Neuronal stem cell (in vitro differentiated cells): ENCODE measurements around the gene EXOC1L.

ENCODE experiments used
- DNase-seq: peaks from one replicate; pipeline ENCODE4 v3.0.0-alpha.2; 2013; ENCODE audit warnings: low spot score
- H2AFZ ChIP-seq: one replicate; pipeline ENCODE4 v1.6.1; 2013; ENCODE audit warnings: mild to moderate bottlenecking, low read length, inconsistent platforms
- H2AK5ac ChIP-seq: 2 replicates; pipeline ENCODE4 v1.6.1; 2013; ENCODE audit warnings: low read depth, mild to moderate bottlenecking, inconsistent platforms, low read length, moderate library complexity, mixed read lengths
- H2BK120ac ChIP-seq: 2 replicates; pipeline ENCODE4 v1.6.1; 2013; ENCODE audit warnings: low read depth, mild to moderate bottlenecking, inconsistent platforms, low read length, moderate library complexity, mixed read lengths
- H2BK12ac ChIP-seq: one replicate; pipeline ENCODE4 v1.6.1; 2013; ENCODE audit warnings: low read length, inconsistent platforms
- H2BK15ac ChIP-seq: 2 replicates; pipeline ENCODE4 v1.6.1; 2013; ENCODE audit warnings: mild to moderate bottlenecking, low read length, inconsistent platforms, mixed read lengths
- H2BK5ac ChIP-seq: one replicate; pipeline ENCODE4 v1.6.1; 2013; ENCODE audit warnings: inconsistent platforms, mild to moderate bottlenecking, low read length, moderate library complexity
- H3K14ac ChIP-seq: one replicate; pipeline ENCODE4 v1.6.1; 2013; ENCODE audit warnings: low read length, inconsistent platforms
- H3K18ac ChIP-seq: 2 replicates; pipeline ENCODE4 v1.6.1; 2013; ENCODE audit warnings: low read length, inconsistent platforms
- H3K23ac ChIP-seq: 2 replicates; pipeline ENCODE4 v1.6.1; 2013; ENCODE audit warnings: low read depth, mild to moderate bottlenecking, mixed read lengths, low read length, inconsistent platforms; ENCODE audit not compliant: poor library complexity
- H3K27ac ChIP-seq: replicated peaks from 3 replicates; pipeline ENCODE4 v1.5.1; 2013; ENCODE audit warnings: low read length, inconsistent platforms
- H3K27me3 ChIP-seq, 3 experiments: 2 replicates each; pipeline ENCODE4 v1.6.1; 2013; ENCODE audit warnings: low read length in 3 of 3, mild to moderate bottlenecking in 2 of 3, inconsistent platforms in 1 of 3, low read depth in 1 of 3, mixed read lengths in 1 of 3, moderate library complexity in 1 of 3; ENCODE audit not compliant: control insufficient read depth in 3 of 3, insufficient read depth in 3 of 3
- H3K36me3 ChIP-seq, 2 donors: replicated peaks in 1 of 2; 2 replicates each; pipeline ENCODE4 v1.6.1; 2013; ENCODE audit warnings: low read length in 2 of 2; ENCODE audit not compliant: control insufficient read depth in 2 of 2, insufficient read depth in 2 of 2
- H3K4ac ChIP-seq: 2 replicates; pipeline ENCODE4 v1.6.1; 2013; ENCODE audit warnings: inconsistent platforms, mild to moderate bottlenecking, low read length, moderate library complexity
- H3K4me1 ChIP-seq, 2 donors: 1 replicate in 1 of 2; 2 replicates in 1 of 2; pipeline ENCODE4 v1.6.1; 2013; ENCODE audit warnings: low read length in 2 of 2, low read depth in 1 of 2; ENCODE audit not compliant: control insufficient read depth in 2 of 2, insufficient read depth in 1 of 2
- H3K4me2 ChIP-seq: one replicate; pipeline ENCODE4 v1.6.1; 2013; ENCODE audit warnings: mild to moderate bottlenecking, low read length, inconsistent platforms; ENCODE audit not compliant: insufficient read depth, poor library complexity, severe bottlenecking
- H3K4me3 ChIP-seq, 2 donors: 2 replicates each; pipeline ENCODE4 v1.5.1; 2013; ENCODE audit warnings: low read length in 2 of 2, mild to moderate bottlenecking in 2 of 2, inconsistent platforms in 1 of 2, moderate library complexity in 1 of 2
- H3K79me1 ChIP-seq: one replicate; pipeline ENCODE4 v1.6.1; 2013; ENCODE audit warnings: low read depth, mild to moderate bottlenecking, inconsistent platforms, low read length, moderate library complexity
- H3K9ac ChIP-seq: one replicate; pipeline ENCODE4 v1.6.1; 2013; ENCODE audit warnings: mild to moderate bottlenecking, low read depth, low read length, inconsistent platforms; ENCODE audit not compliant: poor library complexity
- H3K9me3 ChIP-seq, 2 donors: replicated peaks in 1 of 2; 2 replicates each; pipeline versions ENCODE3 to v1.6.1; 2013; ENCODE audit warnings: low read length in 2 of 2, mild to moderate bottlenecking in 2 of 2, inconsistent platforms in 1 of 2, low read depth in 1 of 2, mixed read lengths in 1 of 2, moderate library complexity in 1 of 2; ENCODE audit not compliant: control insufficient read depth in 2 of 2, insufficient read depth in 1 of 2
- H4K8ac ChIP-seq: one replicate; pipeline ENCODE4 v1.6.1; 2013; ENCODE audit warnings: low read depth, mild to moderate bottlenecking, inconsistent platforms, low read length, moderate library complexity
- H4K91ac ChIP-seq: one replicate; pipeline ENCODE4 v1.6.1; 2013; ENCODE audit warnings: low read length, low read depth, mild to moderate bottlenecking, inconsistent platforms; ENCODE audit not compliant: poor library complexity
- WGBS, 2 donors: extraction: QIAGEN DNeasy Blood & Tissue Kit; methylation state at CpG; one replicate each; pipeline ENCODE4 v1.1.7; 2013; ENCODE audit warnings: missing lambda C conversion rate in 2 of 2, mixed read lengths in 1 of 2; ENCODE audit not compliant: insufficient read length in 2 of 2, insufficient replicate concordance in 1 of 2; ENCODE audit errors: extremely low coverage in 2 of 2; 5-methylcytosine and 5-hydroxymethylcytosine counted together

EXOC1L gene

GRCh38 chr4:55854129-55854528 is 34.5 kb downstream of the EXOC1L start:
- H3K9me3 ChIP-seq, result no peaks in the 10 kb centered on the region

GRCh38 chr4:55857586-55857985 is 38.0 kb downstream of the EXOC1L start:
- no peak overlapping the region for H4K8ac ChIP-seq
- H2BK5ac ChIP-seq, result no peak overlapping the region
- H3K27me3 ChIP-seq, result no peaks in the 10 kb centered on the region
- H2BK120ac ChIP-seq, result no peak overlapping the region
- H3K27ac ChIP-seq, result no peak overlapping the region
- H2AK5ac ChIP-seq, result no peak overlapping the region
- H3K4ac ChIP-seq, result no peak overlapping the region
- no peak overlapping the region for H2BK15ac ChIP-seq
- H3K79me1 ChIP-seq, result peaks cover 4% of the 10 kb centered on the region
- no peak overlapping the region for H3K18ac ChIP-seq
- no peaks in the 10 kb centered on the region for H3K9me3 ChIP-seq
- H3K36me3 ChIP-seq, result peaks cover 2 to 36% of the 10 kb centered on the region in 2 donors
- H3K23ac ChIP-seq, result no peak overlapping the region
- H2AFZ ChIP-seq, result no peak overlapping the region
- peaks cover 2 to 10% of the 10 kb centered on the region in 2 donors for H3K4me1 ChIP-seq
- H3K14ac ChIP-seq, result no peak overlapping the region
- no peak overlapping the region for H3K4me2 ChIP-seq
- H2BK12ac ChIP-seq, result no peak overlapping the region
- no peak overlapping the region for H3K9ac ChIP-seq
- DNase-seq, result no peak
- no peak overlapping the region for H3K4me3 ChIP-seq
- no peak overlapping the region for H4K91ac ChIP-seq
- WGBS, 2 donors, result no CpG with 5 or more reads among the region's 1 CpG

More at GRCh38 chr4:55854129-55854528, 34.5 kb downstream of the EXOC1L start:
- H4K91ac ChIP-seq, result no peak overlapping the region
- H2BK120ac ChIP-seq, result no peak overlapping the region
- peaks cover 0 to 11% of the 10 kb centered on the region in 2 donors for H3K36me3 ChIP-seq
- no peak overlapping the region for H3K27ac ChIP-seq
- no peak for DNase-seq
- H2BK15ac ChIP-seq, result no peak overlapping the region
- H3K4me1 ChIP-seq, result peaks cover 2 to 10% of the 10 kb centered on the region in 2 donors
- peak overlapping the region; percentile 99 for H2AFZ ChIP-seq
- peak overlapping the region; percentile 59 for H2BK5ac ChIP-seq
- peak overlapping the region; percentile 92 to 99 for H3K4me3 ChIP-seq
- no peak overlapping the region for H4K8ac ChIP-seq
- peaks cover 0 to 24% (median 2%) of the 10 kb centered on the region in 3 experiments for H3K27me3 ChIP-seq
- H3K4ac ChIP-seq, result no peak overlapping the region
- H3K9ac ChIP-seq, result no peak overlapping the region
- H3K18ac ChIP-seq, result peak overlapping the region; percentile 93
- no peak overlapping the region for H2BK12ac ChIP-seq
- peak overlapping the region; percentile 31 for H3K14ac ChIP-seq
- H2AK5ac ChIP-seq, result no peak overlapping the region
- H3K4me2 ChIP-seq, result peak overlapping the region; percentile 61
- peaks cover 4% of the 10 kb centered on the region for H3K79me1 ChIP-seq
- H3K23ac ChIP-seq, result no peak overlapping the region
- no CpG with 5 or more reads among the region's 7 CpGs for WGBS, 2 donors

GRCh38 chr4:55859711-55860110 is 40.1 kb downstream of the EXOC1L start:
- H3K9me3 ChIP-seq, result no peaks in the 10 kb centered on the region
- no peak overlapping the region for H3K4me2 ChIP-seq
- H3K18ac ChIP-seq, result no peak overlapping the region
- H3K9ac ChIP-seq, result no peak overlapping the region
- no peak overlapping the region for H3K23ac ChIP-seq
- no CpG with 5 or more reads among the region's 2 CpGs for WGBS, 2 donors
- no peak overlapping the region for H2BK12ac ChIP-seq
- no peak overlapping the region for H2BK120ac ChIP-seq
- H4K91ac ChIP-seq, result no peak overlapping the region
- H2BK15ac ChIP-seq, result no peak overlapping the region
- no peak overlapping the region for H3K27ac ChIP-seq
- no peak overlapping the region for H2BK5ac ChIP-seq
- no peak overlapping the region for H3K4me3 ChIP-seq
- H4K8ac ChIP-seq, result no peak overlapping the region
- H3K36me3 ChIP-seq, result peaks cover 2 to 55% of the 10 kb centered on the region in 2 donors
- H3K14ac ChIP-seq, result no peak overlapping the region
- H3K4me1 ChIP-seq, result peaks cover 0 to 2% of the 10 kb centered on the region in 2 donors
- no peaks in the 10 kb centered on the region for H3K79me1 ChIP-seq
- no peaks in the 10 kb centered on the region for H3K27me3 ChIP-seq
- H2AFZ ChIP-seq, result no peak overlapping the region
- no peak for DNase-seq
- H2AK5ac ChIP-seq, result no peak overlapping the region
- H3K4ac ChIP-seq, result no peak overlapping the region

GRCh38 chr4:55864577-55865223 is 45.1 kb downstream of the EXOC1L start:
- no peaks in the 10 kb centered on the region for H3K9me3 ChIP-seq
- H3K27me3 ChIP-seq, result no peaks in the 10 kb centered on the region
- no peak overlapping the region for H2BK120ac ChIP-seq
- H2AK5ac ChIP-seq, result no peak overlapping the region
- WGBS, 2 donors, result no CpG with 5 or more reads among the region's 1 CpG
- H3K79me1 ChIP-seq, result no peaks in the 10 kb centered on the region
- H2AFZ ChIP-seq, result no peak overlapping the region
- H2BK15ac ChIP-seq, result no peak overlapping the region
- H2BK5ac ChIP-seq, result no peak overlapping the region
- H3K4ac ChIP-seq, result no peak overlapping the region
- H3K4me1 ChIP-seq, result no peaks in the 10 kb centered on the region
- H3K9ac ChIP-seq, result no peak overlapping the region
- no peak for DNase-seq
- H2BK12ac ChIP-seq, result no peak overlapping the region
- no peak overlapping the region for H3K18ac ChIP-seq
- no peak overlapping the region for H4K8ac ChIP-seq
- no peak overlapping the region for H3K4me2 ChIP-seq
- no peak overlapping the region for H3K27ac ChIP-seq
- H3K14ac ChIP-seq, result no peak overlapping the region
- H3K23ac ChIP-seq, result no peak overlapping the region
- H3K36me3 ChIP-seq, result peaks cover 7 to 73% of the 10 kb centered on the region in 2 donors
- no peak overlapping the region for H3K4me3 ChIP-seq
- H4K91ac ChIP-seq, result no peak overlapping the region
